Adrenal gland (tissue), 12 donors: ENCODE data around the gene KRTAP5-6. TPM values are rescaled to one million over a fixed set of nuclear protein-coding genes. Genes with fewer than 3 reads are reported as not detected.

Experiments used
- DNase-seq, 7 donors: peaks; one replicate each; pipeline ENCODE4 v3.0.0-alpha.2; 2019 to 2020
- H3K27ac ChIP-seq, 5 donors: fragments of 200-600 bp; sonication (generic) in 4 of 5; 1 replicate in 3 of 5; 2 replicates in 2 of 5; pipeline versions ENCODE4 v1.5.1 to v1.8.0; 2016 to 2020; ENCODE audit warnings: mild to moderate bottlenecking in 1 of 5
- H3K27me3 ChIP-seq: fragments of 200-600 bp; 2 replicates; pipeline ENCODE4 v1.8.0; 2021
- H3K36me3 ChIP-seq, 2 donors: fragments of 200-600 bp; replicated peaks in 1 of 2; 1 replicate in 1 of 2; 2 replicates in 1 of 2; pipeline versions ENCODE4 v1.5.1 to v1.8.0; 2018 to 2022
- H3K4me1 ChIP-seq, 2 donors: fragments of 200-600 bp; replicated peaks in 1 of 2; 1 replicate in 1 of 2; 2 replicates in 1 of 2; pipeline versions ENCODE4 v1.5.1 to v1.8.0; 2018 to 2021
- H3K4me3 ChIP-seq, 4 donors: fragments of 200-600 bp; sonication (generic) in 3 of 4; one replicate each; pipeline ENCODE4 v1.5.1; 2016 to 2018
- H3K9me3 ChIP-seq, 3 donors: fragments of 200-600 bp; sonication (generic) in 1 of 3; replicated peaks in 1 of 3; 1 replicate in 2 of 3; 2 replicates in 1 of 3; pipeline versions ENCODE4 v1.5.1 to v1.8.0; 2016 to 2021
- POLR2A ChIP-seq, 2 donors: fragments of 450-650 bp; IDR thresholded peaks; one replicate each; pipeline ENCODE4 v1.6.1; 2017; ENCODE audit warnings: antibody characterized with exemption in 2 of 2, mild to moderate bottlenecking in 2 of 2, moderate library complexity in 1 of 2
- WGBS, 4 donors: extraction: QIAGEN DNeasy Blood & Tissue Kit in 2 of 4; methylation state at CpG; one replicate each; pipeline versions ENCODE4 v1.1.5 to v1.1.7; 2013 to 2017; 5-methylcytosine and 5-hydroxymethylcytosine counted together
- intact Hi-C, 2 donors: fragments of 100-400 bp; cut with DNase I; formaldehyde crosslinking; loops; one replicate each; pipeline versions ENCODE4 v1.14.1 to v1.15.0; 2022 to 2023
- polyA plus RNA-seq, 3 donors: library from polyadenylated mRNA; stranded (reverse); fragments of 200-250 nt in 2 of 3; fragments of 350-450 nt in 1 of 3; fragmentation: Illumina TruSeq in 1 of 3; extraction: RNeasy Lipid Tissue Mini Kit (QIAGEN cat#74804) in 1 of 3; gene quantifications; one replicate each; pipeline ENCODE4 v1.2.3, GENCODE V29; 2013 to 2014
- total RNA-seq, 9 donors: library from RNA; depleted of rRNA in 4 of 9; stranded (reverse); fragments of >200 nt in 4 of 9; fragments of 120-200 nt in 1 of 9; fragmentation: NEBNext Ultra II Directional in 1 of 9; extraction: Animal tissue kit (Norgen Biotek cat#: 25700) in 1 of 9; gene quantifications; one replicate each; pipeline versions ENCODE4 v1.1.0 to v1.2.4, GENCODE V29; 2013 to 2023
- TF ChIP-seq, protein P1 (sequence below), 6 experiments: fragments of 450-650 bp in 4 of 6; fragments of 200-600 bp in 2 of 6; sonication (generic) in 1 of 6; IDR thresholded peaks; 1 replicate in 5 of 6; 2 replicates in 1 of 6; pipeline versions ENCODE4 v1.5.1 to v1.8.0; 2016 to 2021; ENCODE audit warnings: antibody characterized with exemption in 6 of 6, mild to moderate bottlenecking in 2 of 6, moderate library complexity in 1 of 6
- donor health status: healthy with polysubstance abuse.
- donor health status: Bipolar disorder and iron deficiency.
- donor health status: DM: yes; HTN: yes; CAD: no.
- donor health status: DM: no; HTN: no; CAD: no.
- donor health status: DM: no; HTN: no; CAD: no.
- donor health status: DM: yes; HTN: yes; CAD: no.

The KRTAP5-6 gene
- total and polyA plus RNA-seq, 12 donors, result 0.61 TPM; not detected in 11

GRCh38 chr11:1728301-1728700 is 31.3 kb downstream of the KRTAP5-6 start:
- peaks cover 23% of the 10 kb centered on the region for H3K27me3 ChIP-seq

DNA sequence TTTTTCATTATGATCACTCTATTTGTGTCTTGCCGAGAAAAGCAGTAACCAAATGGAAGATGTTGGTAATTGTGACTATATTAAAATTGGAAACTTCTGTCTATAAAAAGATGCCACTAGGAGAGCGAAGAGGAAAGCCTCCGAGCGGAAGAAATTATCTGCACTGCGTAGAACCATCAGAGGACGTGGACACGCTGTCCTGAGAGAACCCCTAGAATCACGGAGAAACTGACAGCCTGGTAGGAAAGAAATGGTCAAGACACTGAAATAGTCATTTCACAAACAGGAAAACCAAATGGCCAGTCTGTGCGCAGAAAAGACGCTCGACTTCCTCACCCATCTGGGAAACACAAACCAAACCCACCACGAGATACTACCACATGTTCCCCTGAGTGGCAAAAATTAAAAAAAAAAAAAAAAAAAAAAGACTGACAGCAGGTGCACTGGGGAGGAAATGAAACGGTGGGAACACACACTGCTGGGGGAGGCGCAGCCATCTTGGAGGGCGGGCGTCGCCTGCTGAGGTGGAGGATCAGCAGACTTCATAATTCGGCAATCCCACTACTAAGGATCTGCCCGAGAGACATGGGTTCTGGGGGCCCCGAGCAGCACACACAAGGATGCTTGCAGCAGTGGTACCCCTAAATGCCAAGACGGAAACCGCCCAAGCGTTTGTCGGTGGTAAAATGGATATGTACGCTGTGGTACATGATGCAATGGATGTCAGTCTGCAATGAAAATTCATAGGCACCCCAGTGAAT is 32.1 kb downstream of the KRTAP5-6 start:
- Histone ChIP-seq H3K27ac (no peak overlapping the region), H3K9me3 (no peaks in the 10 kb centered on the region), H3K36me3 (no peaks in the 10 kb centered on the region), H3K27me3 (peaks cover 23% of the 10 kb centered on the region), H3K4me3 (no peak overlapping the region), H3K4me1 (no peaks in the 10 kb centered on the region)
- TF ChIP-seq, protein P1, sequence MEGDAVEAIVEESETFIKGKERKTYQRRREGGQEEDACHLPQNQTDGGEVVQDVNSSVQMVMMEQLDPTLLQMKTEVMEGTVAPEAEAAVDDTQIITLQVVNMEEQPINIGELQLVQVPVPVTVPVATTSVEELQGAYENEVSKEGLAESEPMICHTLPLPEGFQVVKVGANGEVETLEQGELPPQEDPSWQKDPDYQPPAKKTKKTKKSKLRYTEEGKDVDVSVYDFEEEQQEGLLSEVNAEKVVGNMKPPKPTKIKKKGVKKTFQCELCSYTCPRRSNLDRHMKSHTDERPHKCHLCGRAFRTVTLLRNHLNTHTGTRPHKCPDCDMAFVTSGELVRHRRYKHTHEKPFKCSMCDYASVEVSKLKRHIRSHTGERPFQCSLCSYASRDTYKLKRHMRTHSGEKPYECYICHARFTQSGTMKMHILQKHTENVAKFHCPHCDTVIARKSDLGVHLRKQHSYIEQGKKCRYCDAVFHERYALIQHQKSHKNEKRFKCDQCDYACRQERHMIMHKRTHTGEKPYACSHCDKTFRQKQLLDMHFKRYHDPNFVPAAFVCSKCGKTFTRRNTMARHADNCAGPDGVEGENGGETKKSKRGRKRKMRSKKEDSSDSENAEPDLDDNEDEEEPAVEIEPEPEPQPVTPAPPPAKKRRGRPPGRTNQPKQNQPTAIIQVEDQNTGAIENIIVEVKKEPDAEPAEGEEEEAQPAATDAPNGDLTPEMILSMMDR (IDR thresholded peaks at IDR 0.05), result no peak
- no peak for TF ChIP-seq POLR2A (IDR thresholded peaks at IDR 0.05)
- intact Hi-C loops, result no loop called here
- WGBS, 4 donors, result 72 to 74% (median 73%) methylated on average over 21 to 25 of the region's 25 CpGs
- peak in 4 of 7 donors; percentile 11 to 49 (median 22) for DNase-seq

More at GRCh38 chr11:1728301-1728700, 31.3 kb downstream of the KRTAP5-6 start:
- H3K27ac ChIP-seq, result no peak overlapping the region
- no peak for TF ChIP-seq POLR2A (IDR thresholded peaks at IDR 0.05)
- TF ChIP-seq, protein P1 (IDR thresholded peaks at IDR 0.05), result no peak
- intact Hi-C loops, result no loop called here
- H3K4me1 ChIP-seq, result no peaks in the 10 kb centered on the region
- no peak overlapping the region for H3K4me3 ChIP-seq
- WGBS, 4 donors, result 51 to 62% (median 56%) methylated on average over 4 of the region's 4 CpGs
- DNase-seq, result peak in 3 of 7 donors; percentile 3 to 6 (median 4)
- no peaks in the 10 kb centered on the region for H3K9me3 ChIP-seq
- no peaks in the 10 kb centered on the region for H3K36me3 ChIP-seq

DNA sequence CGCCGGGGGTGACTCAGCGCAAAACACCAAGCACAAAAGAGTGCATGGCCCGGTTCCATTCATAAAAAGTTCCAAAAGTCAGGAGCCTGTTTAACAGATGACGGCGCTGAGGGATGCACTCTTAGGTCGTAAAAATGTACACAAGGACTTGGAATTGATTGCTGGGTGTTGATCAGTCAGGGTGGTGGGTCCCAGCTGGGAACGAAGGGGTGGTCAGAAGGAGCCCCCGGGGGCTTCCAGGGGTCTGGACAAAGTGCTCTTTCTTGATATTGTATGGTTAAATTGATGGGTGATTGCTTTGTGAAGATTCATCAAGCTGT is 32.7 kb downstream of the KRTAP5-6 start:
- WGBS, 4 donors, result 54 to 75% (median 64%) methylated on average over 9 of the region's 9 CpGs
- TF ChIP-seq, protein P1 (IDR thresholded peaks at IDR 0.05), result no peak
- no peak for TF ChIP-seq POLR2A (IDR thresholded peaks at IDR 0.05)
- H3K27me3 ChIP-seq, result peaks cover 23% of the 10 kb centered on the region

GRCh38 chr11:1730059-1730629 is 33.1 kb downstream of the KRTAP5-6 start:
- H3K4me3 ChIP-seq, result no peak overlapping the region
- H3K27ac ChIP-seq, result no peak overlapping the region
- H3K27me3 ChIP-seq, result peaks cover 23% of the 10 kb centered on the region
- peak in 4 of 7 donors; percentile 9 to 21 (median 16) for DNase-seq
- H3K36me3 ChIP-seq, result no peaks in the 10 kb centered on the region
- TF ChIP-seq, protein P1 (IDR thresholded peaks at IDR 0.05), result no peak
- TF ChIP-seq POLR2A (IDR thresholded peaks at IDR 0.05), result no peak
- 50 to 58% (median 51%) methylated on average over 11 of the region's 11 CpGs for WGBS, 4 donors
- intact Hi-C loops, result no loop called here
- H3K4me1 ChIP-seq, result no peaks in the 10 kb centered on the region
- no peaks in the 10 kb centered on the region for H3K9me3 ChIP-seq

More for the DNA sequence above, 32.7 kb downstream of the KRTAP5-6 start:
- H3K36me3 ChIP-seq, result no peaks in the 10 kb centered on the region
- no peaks in the 10 kb centered on the region for H3K9me3 ChIP-seq
- DNase-seq, result peak in 1 of 7 donors; percentile 5
- no peak overlapping the region for H3K4me3 ChIP-seq
- no peaks in the 10 kb centered on the region for H3K4me1 ChIP-seq
- intact Hi-C loops, result no loop called here
- no peak overlapping the region for H3K27ac ChIP-seq
